Measurements from ENCODE around the gene EDDM3A.

DNA sequence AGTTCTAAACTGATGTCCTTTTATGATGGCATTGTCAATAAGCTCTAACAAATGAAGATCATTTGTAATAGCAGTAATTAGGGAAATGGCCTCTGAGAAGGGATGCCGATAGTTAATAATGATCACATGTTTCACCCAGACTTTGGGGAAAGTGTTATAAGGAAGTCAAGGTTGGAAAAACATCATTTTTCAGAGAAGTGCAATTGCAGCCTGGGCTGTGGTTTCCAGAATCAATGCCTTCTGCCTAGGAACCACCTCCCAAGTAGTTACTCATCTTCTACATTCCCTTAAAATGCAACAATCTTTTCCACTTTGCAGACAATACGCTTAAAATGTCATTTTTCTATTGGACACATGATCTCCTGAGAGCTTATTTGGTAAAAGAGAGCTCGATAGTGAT, 879 bp downstream of the EDDM3A start:
- TF ChIP-seq POLR2AphosphoS5 (IDR thresholded peaks at IDR 0.05) = no peak
- no peak for TF ChIP-seq MXI1 (conservative IDR thresholded peaks at IDR 0.05; ENCODE audit: poor library complexity, severe bottlenecking)
- TF ChIP-seq SMC3 (conservative IDR thresholded peaks at IDR 0.05; ENCODE audit: poor library complexity) = no peak
- TF ChIP-seq, protein P1, sequence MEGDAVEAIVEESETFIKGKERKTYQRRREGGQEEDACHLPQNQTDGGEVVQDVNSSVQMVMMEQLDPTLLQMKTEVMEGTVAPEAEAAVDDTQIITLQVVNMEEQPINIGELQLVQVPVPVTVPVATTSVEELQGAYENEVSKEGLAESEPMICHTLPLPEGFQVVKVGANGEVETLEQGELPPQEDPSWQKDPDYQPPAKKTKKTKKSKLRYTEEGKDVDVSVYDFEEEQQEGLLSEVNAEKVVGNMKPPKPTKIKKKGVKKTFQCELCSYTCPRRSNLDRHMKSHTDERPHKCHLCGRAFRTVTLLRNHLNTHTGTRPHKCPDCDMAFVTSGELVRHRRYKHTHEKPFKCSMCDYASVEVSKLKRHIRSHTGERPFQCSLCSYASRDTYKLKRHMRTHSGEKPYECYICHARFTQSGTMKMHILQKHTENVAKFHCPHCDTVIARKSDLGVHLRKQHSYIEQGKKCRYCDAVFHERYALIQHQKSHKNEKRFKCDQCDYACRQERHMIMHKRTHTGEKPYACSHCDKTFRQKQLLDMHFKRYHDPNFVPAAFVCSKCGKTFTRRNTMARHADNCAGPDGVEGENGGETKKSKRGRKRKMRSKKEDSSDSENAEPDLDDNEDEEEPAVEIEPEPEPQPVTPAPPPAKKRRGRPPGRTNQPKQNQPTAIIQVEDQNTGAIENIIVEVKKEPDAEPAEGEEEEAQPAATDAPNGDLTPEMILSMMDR (IDR thresholded peaks at IDR 0.05; ENCODE audit: poor library complexity, severe bottlenecking) = no peak
- TF ChIP-seq EZH2 (IDR thresholded peaks at IDR 0.05; ENCODE audit: borderline replicate concordance, insufficient read depth, low read length, poor library complexity, severe bottlenecking) = no peak
